WTC11 (cell line): ENCODE measurements around the gene ADISSP. TPM values are rescaled to one million over a fixed set of nuclear protein-coding genes. Genes with fewer than 3 reads are reported as not detected.

Experiments
- ATAC-seq: fragments of 200-7000 bp; cut with Tn5 transposase; 2 replicates; pipeline ENCODE4 v1.10.0; 2021; ENCODE audit warnings: mild to moderate bottlenecking, moderate library complexity
- CTCF ChIA-PET: fragments of 300-600 bp; sonication (Branson Sonifier 250); formaldehyde crosslinking; loops from one replicate; lab custom pipeline; 2021; ENCODE audit warnings: antibody characterized with exemption; lab: Charles Lee
- POLR2A ChIA-PET: fragments of 350-600 bp; sonication (Branson Sonifier 250); formaldehyde crosslinking; loops from one replicate; lab custom pipeline; 2021; ENCODE audit warnings: antibody characterized with exemption; lab: Charles Lee
- DNase-seq: peaks from one replicate; pipeline ENCODE4 v3.0.0; 2021; ENCODE audit warnings: low spot score
- H3K27ac Mint-ChIP-seq: 2 replicates; pipeline ENCODE4 v1.8.0; 2021; ENCODE audit warnings: mixed read lengths
- H3K27me3 Mint-ChIP-seq: 2 replicates; pipeline ENCODE4 v1.8.0; 2021; ENCODE audit warnings: low read depth, mild to moderate bottlenecking, moderate library complexity, mixed read lengths
- H3K36me3 Mint-ChIP-seq: 2 replicates; pipeline ENCODE4 v1.8.0; 2021; ENCODE audit warnings: mixed read lengths
- H3K4me1 Mint-ChIP-seq: 2 replicates; pipeline ENCODE4 v1.8.0; 2022; ENCODE audit warnings: mixed read lengths
- H3K4me3 Mint-ChIP-seq: 2 replicates; pipeline ENCODE4 v1.8.0; 2021; ENCODE audit warnings: mild to moderate bottlenecking, moderate library complexity, mixed read lengths
- H3K9me3 Mint-ChIP-seq: 2 replicates; pipeline ENCODE4 v1.8.0; 2021; ENCODE audit warnings: mixed read lengths
- AFF4 ChIP-seq: sonication (generic); formaldehyde crosslinking; IDR thresholded peaks from 2 replicates; pipeline ENCODE4 v1.8.1; 2023; ENCODE audit warnings: mild to moderate bottlenecking, missing genetic modification reagents, borderline replicate concordance
- ARID4B ChIP-seq: sonication (generic); formaldehyde crosslinking; IDR thresholded peaks from 2 replicates; pipeline ENCODE4 v1.8.0; 2023; ENCODE audit warnings: missing genetic modification reagents, mild to moderate bottlenecking, borderline replicate concordance
- CBFB ChIP-seq: sonication (generic); formaldehyde crosslinking; IDR thresholded peaks from 2 replicates; pipeline ENCODE4 v1.8.1; 2022; ENCODE audit warnings: mild to moderate bottlenecking, low read depth, missing genetic modification reagents
- ESRRA ChIP-seq: sonication (generic); formaldehyde crosslinking; IDR thresholded peaks from 2 replicates; pipeline ENCODE4 v1.8.1; 2022; ENCODE audit warnings: mild to moderate bottlenecking, missing genetic modification reagents, borderline replicate concordance
- FOXK1 ChIP-seq: sonication (generic); formaldehyde crosslinking; IDR thresholded peaks from 2 replicates; pipeline ENCODE4 v1.8.0; 2022; ENCODE audit warnings: mild to moderate bottlenecking, moderate library complexity, missing genetic modification reagents
- GABPB1 ChIP-seq: sonication (generic); formaldehyde crosslinking; IDR thresholded peaks from 2 replicates; pipeline ENCODE4 v1.8.1; 2023; ENCODE audit warnings: mild to moderate bottlenecking, missing genetic modification reagents
- IRF1 ChIP-seq: sonication (generic); formaldehyde crosslinking; IDR thresholded peaks from 2 replicates; pipeline ENCODE4 v1.8.0; 2023; ENCODE audit warnings: missing genetic modification reagents
- NFYB ChIP-seq: sonication (generic); formaldehyde crosslinking; conservative IDR thresholded peaks from 2 replicates; pipeline ENCODE4 v1.8.0; 2022; ENCODE audit warnings: low read depth, missing genetic modification reagents
- NR2C2 ChIP-seq: sonication (generic); formaldehyde crosslinking; IDR thresholded peaks from 2 replicates; pipeline ENCODE4 v1.8.0; 2022; ENCODE audit warnings: mild to moderate bottlenecking, missing genetic modification reagents
- TP53 ChIP-seq: sonication (generic); formaldehyde crosslinking; IDR thresholded peaks from 2 replicates; pipeline ENCODE4 v1.8.1; 2023; ENCODE audit warnings: mild to moderate bottlenecking, missing genetic modification reagents
- ZNF219 ChIP-seq: sonication (generic); formaldehyde crosslinking; IDR thresholded peaks from 2 replicates; pipeline ENCODE4 v1.8.0; 2023; ENCODE audit warnings: missing genetic modification reagents, mild to moderate bottlenecking, borderline replicate concordance
- ZNF416 ChIP-seq: fragments of 250-450 bp; sonication (Bioruptor Pico); IDR thresholded peaks from 2 replicates; pipeline ENCODE4 v1.9.0; 2021; ENCODE audit warnings: mild to moderate bottlenecking, inconsistent platforms
- ZNF423 ChIP-seq: fragments of 250-450 bp; sonication (Bioruptor Pico); IDR thresholded peaks from 2 replicates; pipeline ENCODE4 v2.1.2; 2022; ENCODE audit warnings: mild to moderate bottlenecking, moderate library complexity
- ZSCAN18 ChIP-seq: fragments of 250-450 bp; sonication (Bioruptor Pico); IDR thresholded peaks from 2 replicates; pipeline ENCODE4 v2.1.2; 2022; ENCODE audit warnings: mild to moderate bottlenecking, moderate library complexity
- total RNA-seq: library from RNA; stranded (reverse); gene quantifications from 3 replicates; pipeline ENCODE4 v1.2.3, GENCODE V29; 2021
- TF ChIP-seq, protein P1 (sequence below): sonication (generic); formaldehyde crosslinking; IDR thresholded peaks from 2 replicates; pipeline ENCODE4 v1.8.1; 2022; ENCODE audit warnings: missing genetic modification reagents, borderline replicate concordance
- TF ChIP-seq, protein P2 (sequence below): sonication (generic); formaldehyde crosslinking; IDR thresholded peaks from 2 replicates; pipeline ENCODE4 v1.8.1; 2023; ENCODE audit warnings: mild to moderate bottlenecking, moderate library complexity, missing genetic modification reagents
- TF ChIP-seq, protein P3 (sequence below): sonication (generic); formaldehyde crosslinking; IDR thresholded peaks from 2 replicates; pipeline ENCODE4 v1.8.0; 2022; ENCODE audit warnings: mild to moderate bottlenecking, missing genetic modification reagents
- TF ChIP-seq, protein P4 (sequence below): sonication (generic); formaldehyde crosslinking; IDR thresholded peaks from 2 replicates; pipeline ENCODE4 v1.8.1; 2023; ENCODE audit warnings: mild to moderate bottlenecking, missing genetic modification reagents

Gene ADISSP
- total RNA-seq, 1 experiment from 2014 or later, result 129 TPM

GRCh38 chr20:3800878-3801260, 33.3 kb upstream of the ADISSP start:
- no peak for ATAC-seq
- ChIA-PET POLR2A (interaction anchor here (0.8 to 2.1 kb wide), 3 partner anchors 18 to 67 kb away, joined by 4 to 8 read pairs (median 7); partner anchors contain the start of gene AP5S1), CTCF (interaction anchor here (0.6 to 3.9 kb wide), 10 partner anchors 10 to 271 kb away, joined by 3 to 79 read pairs (median 5); partner anchors contain the start of genes AP5S1, CENPB and SPEF1)
- H3K9me3 Mint-ChIP-seq, result no peaks in the 10 kb centered on the region
- H3K27me3 Mint-ChIP-seq, result no peaks in the 10 kb centered on the region
- DNase-seq, result no peak
- peaks cover 46% of the 10 kb centered on the region for H3K4me1 Mint-ChIP-seq
- peaks cover 46% of the 10 kb centered on the region for H3K36me3 Mint-ChIP-seq
- H3K4me3 Mint-ChIP-seq, result no peak overlapping the region
- no peak overlapping the region; the same call in 1 of the 2 replicates for H3K27ac Mint-ChIP-seq
- TF ChIP-seq NFYB (no peak), ZNF423 (CRISPR knock-in tag) (no peak), GABPB1 (no peak), FOXK1 (CRISPR knock-in tag) (no peak), AFF4 (no peak), NR2C2 (CRISPR knock-in tag) (no peak), ZNF219 (CRISPR knock-in tag) (no peak), TP53 (CRISPR knock-in tag) (no peak), ARID4B (CRISPR knock-in tag) (no peak), CBFB (CRISPR knock-in tag) (no peak), ZNF416 (CRISPR knock-in tag) (no peak), ZSCAN18 (CRISPR knock-in tag) (no peak), ESRRA (CRISPR knock-in tag) (no peak), IRF1 (CRISPR knock-in tag) (no peak)
- TF ChIP-seq, protein P1, sequence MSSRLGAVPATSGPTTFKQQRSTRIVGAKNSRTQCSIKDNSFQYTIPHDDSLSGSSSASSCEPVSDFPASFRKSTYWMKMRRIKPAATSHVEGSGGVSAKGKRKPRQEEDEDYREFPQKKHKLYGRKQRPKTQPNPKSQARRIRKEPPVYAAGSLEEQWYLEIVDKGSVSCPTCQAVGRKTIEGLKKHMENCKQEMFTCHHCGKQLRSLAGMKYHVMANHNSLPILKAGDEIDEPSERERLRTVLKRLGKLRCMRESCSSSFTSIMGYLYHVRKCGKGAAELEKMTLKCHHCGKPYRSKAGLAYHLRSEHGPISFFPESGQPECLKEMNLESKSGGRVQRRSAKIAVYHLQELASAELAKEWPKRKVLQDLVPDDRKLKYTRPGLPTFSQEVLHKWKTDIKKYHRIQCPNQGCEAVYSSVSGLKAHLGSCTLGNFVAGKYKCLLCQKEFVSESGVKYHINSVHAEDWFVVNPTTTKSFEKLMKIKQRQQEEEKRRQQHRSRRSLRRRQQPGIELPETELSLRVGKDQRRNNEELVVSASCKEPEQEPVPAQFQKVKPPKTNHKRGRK (CRISPR knock-in tag), result no peak
- TF ChIP-seq, protein P2, sequence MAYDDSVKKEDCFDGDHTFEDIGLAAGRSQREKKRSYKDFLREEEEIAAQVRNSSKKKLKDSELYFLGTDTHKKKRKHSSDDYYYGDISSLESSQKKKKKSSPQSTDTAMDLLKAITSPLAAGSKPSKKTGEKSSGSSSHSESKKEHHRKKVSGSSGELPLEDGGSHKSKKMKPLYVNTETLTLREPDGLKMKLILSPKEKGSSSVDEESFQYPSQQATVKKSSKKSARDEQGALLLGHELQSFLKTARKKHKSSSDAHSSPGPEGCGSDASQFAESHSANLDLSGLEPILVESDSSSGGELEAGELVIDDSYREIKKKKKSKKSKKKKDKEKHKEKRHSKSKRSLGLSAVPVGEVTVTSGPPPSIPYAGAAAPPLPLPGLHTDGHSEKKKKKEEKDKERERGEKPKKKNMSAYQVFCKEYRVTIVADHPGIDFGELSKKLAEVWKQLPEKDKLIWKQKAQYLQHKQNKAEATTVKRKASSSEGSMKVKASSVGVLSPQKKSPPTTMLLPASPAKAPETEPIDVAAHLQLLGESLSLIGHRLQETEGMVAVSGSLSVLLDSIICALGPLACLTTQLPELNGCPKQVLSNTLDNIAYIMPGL (CRISPR knock-in tag), result no peak
- TF ChIP-seq, protein P3, sequence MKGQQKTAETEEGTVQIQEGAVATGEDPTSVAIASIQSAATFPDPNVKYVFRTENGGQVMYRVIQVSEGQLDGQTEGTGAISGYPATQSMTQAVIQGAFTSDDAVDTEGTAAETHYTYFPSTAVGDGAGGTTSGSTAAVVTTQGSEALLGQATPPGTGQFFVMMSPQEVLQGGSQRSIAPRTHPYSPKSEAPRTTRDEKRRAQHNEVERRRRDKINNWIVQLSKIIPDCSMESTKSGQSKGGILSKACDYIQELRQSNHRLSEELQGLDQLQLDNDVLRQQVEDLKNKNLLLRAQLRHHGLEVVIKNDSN (CRISPR knock-in tag), result no peak
- TF ChIP-seq, protein P4, sequence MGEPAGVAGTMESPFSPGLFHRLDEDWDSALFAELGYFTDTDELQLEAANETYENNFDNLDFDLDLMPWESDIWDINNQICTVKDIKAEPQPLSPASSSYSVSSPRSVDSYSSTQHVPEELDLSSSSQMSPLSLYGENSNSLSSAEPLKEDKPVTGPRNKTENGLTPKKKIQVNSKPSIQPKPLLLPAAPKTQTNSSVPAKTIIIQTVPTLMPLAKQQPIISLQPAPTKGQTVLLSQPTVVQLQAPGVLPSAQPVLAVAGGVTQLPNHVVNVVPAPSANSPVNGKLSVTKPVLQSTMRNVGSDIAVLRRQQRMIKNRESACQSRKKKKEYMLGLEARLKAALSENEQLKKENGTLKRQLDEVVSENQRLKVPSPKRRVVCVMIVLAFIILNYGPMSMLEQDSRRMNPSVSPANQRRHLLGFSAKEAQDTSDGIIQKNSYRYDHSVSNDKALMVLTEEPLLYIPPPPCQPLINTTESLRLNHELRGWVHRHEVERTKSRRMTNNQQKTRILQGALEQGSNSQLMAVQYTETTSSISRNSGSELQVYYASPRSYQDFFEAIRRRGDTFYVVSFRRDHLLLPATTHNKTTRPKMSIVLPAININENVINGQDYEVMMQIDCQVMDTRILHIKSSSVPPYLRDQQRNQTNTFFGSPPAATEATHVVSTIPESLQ (CRISPR knock-in tag), result no peak
